C4-2B (cell line): ENCODE data around the gene PCDHGA11.

ENCODE experiments used
- CTCF ChIP-seq: fragments of 450-650 bp; conservative IDR thresholded peaks from 2 replicates; pipeline ENCODE4 v1.5.1; 2017; ENCODE audit warnings: mild to moderate bottlenecking
- ZFX ChIP-seq: fragments of 450-650 bp; IDR thresholded peaks from 2 replicates; pipeline ENCODE4 v1.6.1; 2017

- TF ChIP-seq CTCF (peak; percentile 86), ZFX (no peak)
Measured at GRCh38 chr5:141420855-141421488, at the start of gene PCDHGA11.
